HG03103 (cell line): ENCODE measurements around the gene CFDP1.

Source experiments
- ATAC-seq: cut with Tn5 transposase; IDR thresholded peaks from one replicate; pipeline ENCODE4 v1.9.1; 2021; ENCODE audit warnings: low read depth; ENCODE audit not compliant: unreplicated experiment

Gene CFDP1

DNA sequence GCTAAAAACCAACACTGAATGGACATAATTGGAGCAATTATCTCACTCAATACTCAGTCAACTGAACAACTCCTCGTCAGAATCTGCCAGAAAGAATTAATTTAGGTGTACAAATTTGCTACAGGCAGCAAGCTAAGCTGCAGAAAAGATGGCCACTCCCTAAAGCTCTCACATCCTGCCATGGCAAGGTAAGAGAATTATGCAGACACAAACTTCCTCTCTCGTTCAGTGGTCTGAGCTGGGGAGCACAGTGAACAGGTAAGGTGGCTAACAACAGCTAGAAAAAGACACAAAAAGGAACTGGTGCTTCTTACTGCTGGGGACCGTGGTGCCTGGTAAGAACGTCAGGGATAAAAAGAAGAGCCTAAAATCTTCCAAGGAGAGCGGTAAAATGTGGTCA lies 107.0 kb downstream of the CFDP1 start:
- ATAC-seq: no peak

DNA sequence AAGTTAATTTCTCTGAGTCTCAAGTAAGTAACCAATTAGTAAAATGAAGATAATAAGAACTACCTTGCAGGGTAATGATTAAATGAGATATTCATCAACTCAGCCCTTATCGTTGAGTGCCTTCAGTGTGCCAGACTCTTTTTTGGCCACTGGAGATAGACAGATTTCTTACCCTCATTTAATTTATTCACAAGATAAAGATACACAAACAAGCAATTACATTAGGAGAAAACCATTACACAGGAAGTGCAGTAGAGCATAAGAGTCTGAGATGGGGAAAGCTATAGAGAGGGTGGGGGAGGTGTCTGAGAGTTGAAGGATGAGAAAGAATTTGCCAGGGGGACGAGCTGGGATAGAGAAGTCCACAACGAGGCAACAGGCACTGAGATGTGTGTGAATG lies 109.4 kb downstream of the CFDP1 start:
- ATAC-seq: no peak

DNA sequence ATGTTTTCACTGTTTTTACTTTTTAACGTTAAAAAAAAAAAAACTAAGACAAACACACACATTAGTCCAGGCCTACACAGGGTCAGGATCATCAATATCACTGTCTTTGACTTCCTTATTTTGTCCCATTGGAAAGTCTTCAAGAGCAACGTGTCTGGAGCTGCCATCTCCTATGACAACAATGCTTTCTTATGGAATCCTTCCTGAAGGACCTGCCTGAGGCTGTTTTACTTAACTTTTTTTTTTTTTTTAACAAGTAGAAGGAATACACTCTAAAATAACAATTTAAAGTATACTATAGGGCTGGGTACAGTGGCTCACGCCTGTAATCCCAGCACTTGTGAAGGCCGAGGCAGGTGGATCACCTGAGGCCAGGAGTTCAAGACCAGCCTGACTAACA lies 110.1 kb downstream of the CFDP1 start:
- ATAC-seq: no peak

DNA sequence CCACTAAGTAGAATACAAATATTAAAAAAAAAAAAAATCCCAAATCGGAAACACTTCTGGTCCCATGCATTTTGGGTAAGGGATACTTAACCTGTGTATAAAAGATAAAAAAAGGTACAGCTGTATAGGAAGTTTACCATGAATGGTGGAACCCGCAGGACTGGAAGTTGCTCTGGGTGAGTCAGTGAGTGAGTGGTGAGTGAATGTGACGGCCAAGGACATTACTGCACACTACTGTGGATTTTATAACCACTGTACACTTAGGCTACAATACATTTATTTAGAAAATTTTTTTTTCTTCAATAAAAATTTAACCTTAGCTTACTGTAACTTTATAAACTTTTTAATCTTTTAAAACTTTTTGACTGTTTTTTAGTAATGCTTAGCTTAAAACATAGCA lies 110.6 kb downstream of the CFDP1 start:
- ATAC-seq: no peak

DNA sequence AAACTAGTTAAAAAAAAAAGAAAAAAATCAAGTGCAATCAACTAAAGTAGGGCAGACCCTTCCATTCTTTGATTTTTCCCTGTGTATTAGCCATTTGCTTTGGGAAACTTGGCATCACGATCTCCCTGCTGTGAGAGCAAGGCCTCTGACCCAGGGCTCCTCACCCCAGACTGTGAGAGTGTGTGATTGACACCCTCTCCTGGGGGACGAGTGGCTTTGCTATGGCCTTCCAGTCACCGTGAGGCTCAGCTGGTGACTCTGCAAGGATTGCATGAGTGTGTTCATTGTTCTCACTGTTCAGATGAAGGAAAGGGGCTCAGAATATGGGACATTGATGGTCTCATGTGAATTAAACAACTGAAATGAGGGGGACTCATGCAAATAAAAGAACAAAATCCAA lies 112.9 kb downstream of the CFDP1 start:
- no peak for ATAC-seq

DNA sequence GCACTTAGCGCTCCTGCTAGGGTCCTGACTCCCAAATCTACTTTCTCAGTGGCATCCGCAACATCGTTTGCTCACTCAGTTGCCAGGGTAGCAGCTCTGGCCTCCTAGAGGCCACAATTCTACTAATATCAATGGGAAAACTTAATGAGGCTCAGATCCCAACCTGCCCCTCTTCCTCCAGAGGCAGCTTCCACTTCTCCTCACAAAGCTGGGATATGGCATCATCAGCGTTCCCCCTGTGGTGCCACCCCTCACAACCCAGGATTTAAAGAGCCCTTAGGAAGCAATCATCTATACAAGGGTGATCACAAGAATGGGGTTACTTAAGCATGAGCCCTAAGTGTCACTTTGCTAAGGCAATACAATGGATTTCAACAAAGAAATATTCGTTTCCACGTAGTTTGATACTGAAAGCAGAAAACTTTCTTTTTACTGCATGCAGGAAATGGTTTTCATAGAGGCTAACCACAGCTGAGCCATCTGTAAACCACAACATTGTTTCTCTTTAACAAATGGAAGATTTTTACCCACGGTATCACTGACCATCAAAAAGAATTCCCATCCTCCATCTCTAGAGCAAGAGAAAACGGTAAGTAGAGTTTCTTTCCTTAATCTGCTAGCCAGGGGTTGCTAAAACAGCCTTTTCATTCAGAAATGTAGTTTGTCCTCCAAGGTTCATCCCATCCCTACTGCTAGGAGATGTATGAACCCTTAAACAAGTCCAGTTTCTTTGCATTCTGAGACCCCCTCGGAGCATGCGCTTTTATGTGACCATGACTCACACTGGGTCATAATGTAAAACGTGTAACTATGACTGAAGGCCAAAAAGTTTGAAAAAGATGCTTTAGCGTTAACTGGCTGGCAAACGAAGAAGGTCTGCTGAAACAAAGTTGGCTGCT lies 113.5 kb downstream of the CFDP1 start:
- peak; percentile 65 for ATAC-seq

DNA sequence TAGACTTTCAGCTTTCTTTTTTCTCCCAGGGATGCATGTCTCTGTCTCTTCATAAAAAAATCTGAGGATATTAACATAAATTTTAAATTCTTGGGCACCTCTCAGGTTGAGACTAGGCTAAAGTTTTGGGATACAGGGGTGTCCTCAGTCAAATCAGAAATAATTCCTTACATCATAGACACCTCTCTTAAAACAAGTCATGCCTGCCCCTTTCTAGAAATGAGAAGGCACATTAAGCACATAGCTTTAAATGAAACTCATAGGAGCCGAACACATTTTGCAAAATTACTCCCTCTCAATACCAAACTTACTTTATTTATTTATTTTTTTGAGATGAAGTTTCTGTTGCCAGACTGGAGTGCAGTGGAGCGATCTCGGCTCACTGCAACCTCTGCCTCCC lies 114.6 kb downstream of the CFDP1 start:
- no peak for ATAC-seq

DNA sequence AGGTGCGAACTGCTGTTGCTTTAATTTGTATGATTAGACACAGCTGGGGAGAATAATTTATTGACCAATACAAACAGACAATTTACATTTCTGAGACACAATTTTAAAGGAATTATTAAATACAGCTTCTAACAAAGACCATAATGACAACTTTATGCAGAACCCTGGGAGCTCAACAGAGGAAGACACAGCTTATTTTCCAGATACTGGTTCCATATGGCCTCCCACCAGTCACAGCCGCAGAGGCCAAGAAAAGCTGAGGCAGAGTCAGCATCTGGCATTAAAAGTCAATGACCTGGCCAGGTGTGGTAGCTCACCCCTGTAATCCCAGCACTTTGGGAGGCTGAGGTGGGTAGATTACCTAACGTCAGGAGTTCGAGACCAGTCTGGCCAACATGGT lies 115.8 kb downstream of the CFDP1 start:
- no peak for ATAC-seq

DNA sequence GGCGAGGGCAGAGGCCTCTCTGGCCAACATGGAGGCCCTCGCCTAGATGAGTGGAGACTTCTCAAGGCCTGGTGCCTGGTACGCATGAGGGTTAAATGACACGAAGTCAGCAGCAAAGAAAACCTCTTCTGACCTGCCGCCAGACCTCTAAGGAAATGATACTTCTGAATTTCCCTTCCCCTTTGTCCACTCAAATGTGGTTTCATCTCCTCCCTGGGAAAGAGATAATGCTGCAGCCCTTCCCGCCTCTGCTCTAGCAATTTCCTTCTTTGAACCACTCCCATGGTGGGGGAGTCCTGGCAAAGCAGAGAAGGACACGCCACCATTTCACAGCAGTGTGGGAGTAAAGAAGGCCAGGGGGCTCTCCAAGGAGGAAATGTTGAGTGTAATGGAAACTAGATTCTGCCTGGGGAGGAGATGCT lies 116.2 kb downstream of the CFDP1 start:
- ATAC-seq: no peak

DNA sequence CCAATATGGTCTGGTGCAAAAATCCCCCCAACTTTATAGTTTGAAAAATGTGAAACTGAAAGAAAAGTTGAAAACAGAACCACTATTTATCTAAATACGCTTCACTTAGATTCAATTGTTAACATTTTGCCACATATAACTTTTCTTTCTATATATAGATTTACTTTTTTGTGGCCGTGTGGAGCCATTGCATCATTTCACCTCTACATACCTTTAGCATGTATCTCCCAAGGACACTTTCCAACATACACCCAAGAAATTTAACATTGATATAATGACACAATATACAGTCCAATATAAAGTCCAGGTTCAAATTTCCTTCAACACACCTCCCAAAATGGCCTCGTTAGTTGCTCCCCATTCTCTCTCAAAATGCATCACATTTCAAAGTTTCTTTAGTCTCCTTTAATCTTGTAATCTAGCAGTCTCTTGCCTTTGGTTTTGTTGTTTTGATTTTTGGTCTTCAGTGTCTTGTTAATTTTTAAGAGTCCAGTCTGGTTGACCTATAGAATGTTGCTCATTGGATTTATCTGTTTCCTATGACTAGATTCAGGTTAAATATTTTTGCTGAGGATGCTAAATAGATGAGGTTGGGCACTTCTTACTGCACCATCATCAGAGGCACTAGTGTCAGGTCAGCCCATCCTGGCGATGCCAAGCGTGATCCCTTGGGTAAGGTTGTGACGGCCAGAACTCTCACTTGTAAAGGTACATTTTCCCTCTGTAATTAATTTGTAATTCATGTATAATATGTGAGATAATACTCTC lies 117.6 kb downstream of the CFDP1 start:
- no peak for ATAC-seq

DNA sequence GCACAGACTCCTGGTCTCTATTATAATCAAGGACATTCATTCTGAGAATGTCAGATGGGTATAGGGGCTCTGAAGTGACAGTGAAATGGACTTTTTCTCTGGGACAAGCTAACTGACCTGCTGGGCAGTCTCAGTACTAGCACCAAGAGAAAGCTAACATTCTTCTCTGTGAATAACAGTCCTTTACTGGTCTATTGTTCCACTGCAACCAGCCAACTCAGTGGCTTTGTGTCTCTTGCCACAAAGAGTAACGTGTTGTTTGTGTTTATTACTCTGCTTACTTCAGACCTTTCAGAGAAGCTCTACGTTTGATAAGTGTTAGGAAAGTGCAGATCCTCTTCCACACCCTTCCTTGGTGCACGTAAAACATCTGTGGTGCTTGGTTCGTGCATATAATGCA lies 120.4 kb downstream of the CFDP1 start:
- ATAC-seq: no peak

DNA sequence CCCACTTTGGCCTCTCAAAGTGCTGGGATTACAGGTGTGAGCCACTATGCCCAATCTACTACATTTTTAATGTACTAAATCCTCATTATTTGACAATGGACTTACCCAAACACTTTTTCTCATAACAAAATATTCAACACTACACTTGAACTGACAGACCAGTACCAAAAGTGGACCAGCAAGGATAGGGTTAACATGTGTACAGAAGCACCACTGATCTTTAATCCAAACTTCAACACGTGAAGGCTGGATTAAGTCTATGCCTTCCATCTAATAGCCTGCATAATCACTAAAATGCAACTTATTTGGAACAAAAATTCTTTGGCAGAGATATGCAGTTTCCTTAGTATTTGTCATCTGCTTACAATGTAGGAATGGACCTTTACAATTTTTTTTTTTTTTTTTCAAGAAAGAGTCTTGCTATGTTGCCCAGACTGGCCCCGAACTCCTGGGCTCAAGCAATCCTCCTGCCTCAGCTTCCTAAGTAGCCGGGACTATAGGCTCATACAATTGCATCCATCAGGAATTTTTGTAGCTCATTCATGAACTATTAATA lies 121.8 kb downstream of the CFDP1 start:
- ATAC-seq: no peak

DNA sequence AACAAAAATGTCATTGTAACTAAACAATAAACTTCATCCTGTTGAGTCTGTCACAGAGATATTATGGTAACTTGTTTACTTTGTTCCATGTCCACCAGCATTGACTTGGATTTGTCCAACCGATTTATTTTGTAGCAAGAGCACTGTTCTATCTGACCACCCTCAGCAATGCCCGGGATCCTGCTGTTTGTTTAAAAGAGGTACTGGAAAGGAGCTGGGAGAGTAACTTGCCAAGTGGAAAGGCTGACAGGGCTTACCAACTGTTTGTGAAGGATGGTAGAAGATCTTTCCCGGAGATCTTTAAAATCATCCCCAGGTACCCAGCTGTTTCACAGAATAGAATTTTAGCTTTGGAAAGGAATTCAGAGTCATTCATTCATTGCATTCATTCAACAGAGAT lies 122.8 kb downstream of the CFDP1 start:
- ATAC-seq: no peak

DNA sequence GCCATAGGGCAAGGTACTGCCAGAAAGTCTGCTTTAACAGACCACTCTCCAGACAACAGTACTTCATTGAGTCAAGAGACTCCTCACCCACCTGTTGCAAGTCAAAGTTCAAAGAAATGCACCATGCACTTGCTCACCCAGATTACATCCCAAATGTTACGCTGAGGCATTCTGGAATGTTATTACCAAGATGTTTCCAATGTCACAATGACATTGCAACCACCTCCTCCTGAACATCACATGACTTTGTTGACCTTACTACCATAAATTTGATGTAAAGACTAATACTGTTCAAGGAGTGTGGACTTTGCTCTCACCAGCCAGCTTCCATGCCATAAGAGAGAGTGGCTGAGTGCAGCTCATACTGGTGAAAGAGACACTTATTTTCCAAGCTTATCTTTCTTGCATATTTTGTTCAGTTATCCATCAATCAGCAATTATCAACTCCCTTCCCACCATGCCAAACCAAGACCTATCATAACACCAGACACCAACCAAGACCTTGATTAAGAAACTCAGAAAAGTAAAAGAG lies 123.3 kb downstream of the CFDP1 start:
- no peak for ATAC-seq

DNA sequence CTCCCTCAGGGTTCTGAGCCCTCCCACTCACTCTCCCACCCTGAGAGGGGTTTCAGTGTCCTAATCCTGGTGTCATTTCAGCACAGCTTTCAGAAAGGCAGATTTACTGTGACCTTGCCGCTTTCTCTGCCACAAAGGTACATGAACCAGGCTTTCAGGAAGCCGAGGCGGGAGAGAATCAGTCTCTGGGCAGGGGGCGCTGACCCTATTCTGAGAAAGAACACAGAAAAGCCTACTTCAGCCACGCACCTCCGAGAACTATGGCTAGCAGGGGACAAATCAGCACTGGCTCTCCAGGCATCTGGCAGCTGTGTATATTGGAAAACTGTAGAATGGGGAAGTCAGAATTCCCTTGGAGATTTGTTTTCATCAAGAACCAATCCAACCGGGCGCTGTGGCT lies 124.1 kb downstream of the CFDP1 start:
- no peak for ATAC-seq

DNA sequence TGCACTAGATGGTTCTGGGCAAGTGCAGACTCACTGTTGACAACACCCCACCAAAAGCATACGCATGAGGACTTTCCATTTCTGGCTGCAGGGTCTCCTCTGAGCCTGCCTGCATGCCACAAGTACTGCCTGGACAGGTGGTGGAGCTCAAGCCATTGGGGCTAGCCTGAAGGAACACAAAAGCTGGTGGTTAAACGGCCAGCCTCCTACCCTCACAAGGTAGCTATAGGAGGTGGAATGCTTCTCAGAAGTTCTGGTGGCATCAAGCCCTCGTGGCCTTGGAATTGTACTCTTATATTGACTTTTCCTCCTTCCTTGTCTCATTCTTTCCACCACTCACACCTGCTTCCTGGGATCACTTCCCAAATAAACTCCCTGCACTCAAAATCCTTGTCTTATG lies 125.3 kb downstream of the CFDP1 start:
- no peak for ATAC-seq

DNA sequence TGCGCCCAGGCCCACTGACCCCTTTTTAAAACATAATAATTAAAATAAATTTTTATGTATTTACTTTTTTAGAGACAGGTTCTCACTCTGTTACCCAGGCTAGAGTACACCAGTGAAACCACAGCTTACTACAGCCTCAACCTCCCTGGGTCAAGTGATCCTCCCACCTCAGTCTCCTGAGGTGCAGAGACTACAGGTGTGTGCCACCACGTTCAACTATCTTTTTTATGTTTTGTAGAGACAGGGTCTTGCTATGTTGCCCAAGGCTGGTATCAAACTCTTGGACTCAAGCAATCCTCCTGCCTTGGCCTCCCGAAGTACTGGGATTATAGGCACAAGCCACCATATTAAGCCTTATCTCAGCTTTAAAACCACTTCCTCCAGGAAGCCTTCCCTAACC lies 125.8 kb downstream of the CFDP1 start:
- no peak for ATAC-seq

DNA sequence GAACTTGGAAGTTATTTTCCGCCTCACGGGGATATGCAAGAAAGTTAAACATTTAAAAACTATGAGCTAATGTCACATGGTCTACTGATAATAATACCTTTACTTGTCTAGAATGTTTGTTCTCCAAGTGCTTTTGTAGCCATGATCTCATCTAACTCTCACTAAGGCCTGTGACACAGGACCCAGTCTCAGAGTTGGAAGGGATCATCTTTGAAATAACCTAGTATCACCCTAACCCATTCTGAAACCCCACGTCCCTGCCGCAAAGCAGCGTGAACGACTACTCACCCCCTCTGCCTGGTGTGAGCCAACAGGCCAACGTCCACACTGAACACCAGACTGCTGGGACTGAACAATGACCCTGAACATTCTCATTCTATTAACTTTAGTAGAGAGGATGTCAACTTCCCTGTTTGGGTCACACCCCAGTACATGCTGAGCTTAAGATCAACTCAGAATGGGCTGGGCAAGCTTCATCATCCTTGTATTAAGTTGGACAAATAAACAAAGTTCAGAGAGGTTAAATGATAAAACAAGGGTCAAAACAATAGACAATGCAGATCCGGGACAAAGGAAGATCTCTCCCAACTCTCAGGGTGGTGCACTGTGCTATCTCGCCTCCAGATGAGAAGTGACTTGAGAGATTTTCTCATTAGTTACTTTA lies 127.1 kb downstream of the CFDP1 start:
- ATAC-seq: no peak

DNA sequence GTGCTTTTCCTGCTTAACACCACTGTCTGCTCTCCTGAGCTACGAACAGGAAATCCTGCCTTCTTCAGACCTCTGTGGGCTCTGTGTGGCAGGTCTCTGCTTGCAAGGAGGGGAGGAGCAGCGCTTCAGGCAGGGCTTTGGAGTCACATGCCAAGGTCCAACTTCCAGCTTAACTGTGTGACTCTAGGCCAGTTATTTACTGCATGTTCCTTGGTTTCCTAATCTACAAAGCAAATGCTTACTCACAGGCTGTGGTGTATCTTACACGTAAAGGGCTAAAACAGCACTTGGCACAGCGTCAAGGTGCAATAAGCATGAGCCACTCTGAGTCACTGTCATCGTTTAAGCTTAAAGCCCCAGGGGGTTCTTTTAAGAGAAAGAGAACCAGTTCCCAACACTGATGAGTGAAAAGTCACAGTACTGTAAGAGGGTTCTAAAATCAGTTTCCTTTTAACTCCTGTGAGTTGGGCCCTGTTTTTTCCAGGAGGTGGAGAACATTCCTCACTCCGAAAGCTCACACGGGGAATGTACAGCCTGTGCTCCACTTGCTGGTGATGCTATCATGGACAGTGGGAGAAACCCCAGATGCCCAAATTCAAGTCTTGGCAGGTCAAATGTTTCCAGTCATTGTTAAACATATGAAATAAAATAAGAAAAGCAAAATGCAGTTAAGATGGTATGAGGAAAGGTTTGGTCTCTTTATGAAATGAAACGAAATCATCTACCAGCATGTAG lies 127.8 kb downstream of the CFDP1 start:
- ATAC-seq: peak; percentile 69
